GM19025 (cell line): ENCODE data around the gene LIPC.

ENCODE experiments used
- ATAC-seq: cut with Tn5 transposase; IDR thresholded peaks from one replicate; pipeline ENCODE4 v1.9.1; 2021; ENCODE audit warnings: mild to moderate bottlenecking, low read depth, moderate library complexity; ENCODE audit not compliant: unreplicated experiment

Gene LIPC

GRCh38 chr15:58452775-58453174 is 21.0 kb downstream of the LIPC start:
- no peak for ATAC-seq

- peak; percentile 43 for ATAC-seq
Measured at GRCh38 chr15:58453931-58454793, 22.4 kb downstream of the LIPC start.

GRCh38 chr15:58454950-58455401 is 23.2 kb downstream of the LIPC start:
- ATAC-seq, result no peak

- no peak for ATAC-seq
Measured at GRCh38 chr15:58457466-58457965, 25.7 kb downstream of the LIPC start.

DNA sequence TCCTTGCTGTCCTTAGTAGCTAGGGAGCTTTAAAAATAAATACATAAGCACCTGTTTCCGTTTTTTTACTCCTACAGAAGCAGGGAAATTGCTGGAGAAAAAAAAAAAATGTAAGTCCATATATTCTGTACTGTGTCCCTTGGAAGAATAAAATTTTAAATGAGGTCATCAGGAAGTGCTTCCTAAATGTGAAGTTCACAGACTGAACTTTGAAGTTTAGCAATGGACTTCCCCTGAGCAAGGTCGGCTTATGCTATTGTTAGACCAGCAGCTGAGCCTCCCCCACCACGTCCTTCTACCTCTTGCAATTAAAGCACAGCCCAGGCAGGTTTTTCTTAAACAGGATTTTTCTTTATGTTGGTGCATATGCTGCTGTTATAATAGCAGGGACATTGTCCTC is 26.3 kb downstream of the LIPC start:
- no peak for ATAC-seq

- ATAC-seq, result no peak
Measured at GRCh38 chr15:58459045-58459444, 27.3 kb downstream of the LIPC start.

DNA sequence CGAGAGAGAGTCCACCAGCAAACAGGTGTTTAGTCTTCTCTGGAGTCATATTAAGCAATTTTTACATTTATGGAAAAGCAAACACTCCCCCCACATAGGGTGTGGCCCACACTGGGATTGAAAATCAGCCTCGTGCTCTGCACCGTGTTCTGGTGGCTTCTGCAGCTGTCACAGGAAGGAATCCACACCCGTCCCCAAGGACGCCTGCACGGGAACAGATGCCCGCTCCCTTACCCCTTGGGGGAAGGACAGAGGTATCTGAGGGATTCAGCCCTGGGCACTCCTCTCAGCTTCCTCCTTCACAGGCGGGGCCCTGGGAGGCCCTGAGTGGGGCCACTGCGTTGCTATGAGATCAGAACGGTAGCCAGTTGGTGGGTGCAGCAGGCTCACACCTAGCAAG is 27.8 kb downstream of the LIPC start:
- ATAC-seq, result no peak

GRCh38 chr15:58460116-58460790 is 28.5 kb downstream of the LIPC start:
- no peak for ATAC-seq

DNA sequence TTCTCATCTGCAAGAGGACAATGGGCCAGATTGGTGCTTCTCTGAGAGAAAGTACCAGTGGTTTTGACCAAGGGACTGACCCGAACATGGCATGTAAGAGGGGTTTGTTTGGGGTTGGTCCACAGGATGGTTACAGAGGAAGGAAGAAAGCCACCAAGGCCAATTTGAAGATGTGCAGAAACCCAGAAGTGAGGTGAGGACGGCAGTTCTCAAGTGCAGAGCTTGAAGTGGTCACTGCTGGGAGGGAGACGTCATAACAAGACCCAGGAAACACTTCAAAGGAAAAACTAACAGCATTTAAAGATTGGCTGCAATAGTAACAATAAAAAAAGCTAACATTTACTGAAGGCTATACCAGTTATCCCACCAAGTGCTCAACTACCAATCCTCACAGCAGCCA is 29.1 kb downstream of the LIPC start:
- ATAC-seq, result no peak

GRCh38 chr15:58462547-58462946 is 30.8 kb downstream of the LIPC start:
- ATAC-seq, result no peak

- no peak for ATAC-seq
Measured at GRCh38 chr15:58462973-58463663, 31.3 kb downstream of the LIPC start.

GRCh38 chr15:58463815-58464650 is 32.2 kb downstream of the LIPC start:
- no peak for ATAC-seq

DNA sequence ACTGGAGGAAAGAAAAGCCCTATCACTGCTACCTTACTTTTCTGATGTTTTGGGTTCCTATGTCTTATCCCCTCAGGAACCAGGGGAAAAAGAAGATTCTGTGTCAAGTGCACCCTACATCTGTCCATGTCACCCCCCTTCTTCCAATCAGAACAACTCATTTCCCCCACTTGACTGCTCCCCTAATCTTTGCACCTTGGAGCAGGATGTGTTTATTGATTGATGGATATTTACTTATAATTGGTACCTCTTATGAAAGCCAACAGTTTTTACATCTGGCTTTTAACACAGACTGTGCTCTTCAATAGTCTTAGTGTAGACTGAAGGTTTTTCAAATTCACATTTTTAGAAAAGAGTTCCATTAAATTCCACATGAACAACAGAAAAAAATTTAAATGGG is 33.3 kb downstream of the LIPC start:
- ATAC-seq, result no peak

GRCh38 chr15:58465866-58466517 is 34.2 kb downstream of the LIPC start:
- ATAC-seq, result no peak

GRCh38 chr15:58466566-58466965 is 34.8 kb downstream of the LIPC start:
- no peak for ATAC-seq

- no peak for ATAC-seq
Measured at GRCh38 chr15:58467121-58467721, 35.4 kb downstream of the LIPC start.

DNA sequence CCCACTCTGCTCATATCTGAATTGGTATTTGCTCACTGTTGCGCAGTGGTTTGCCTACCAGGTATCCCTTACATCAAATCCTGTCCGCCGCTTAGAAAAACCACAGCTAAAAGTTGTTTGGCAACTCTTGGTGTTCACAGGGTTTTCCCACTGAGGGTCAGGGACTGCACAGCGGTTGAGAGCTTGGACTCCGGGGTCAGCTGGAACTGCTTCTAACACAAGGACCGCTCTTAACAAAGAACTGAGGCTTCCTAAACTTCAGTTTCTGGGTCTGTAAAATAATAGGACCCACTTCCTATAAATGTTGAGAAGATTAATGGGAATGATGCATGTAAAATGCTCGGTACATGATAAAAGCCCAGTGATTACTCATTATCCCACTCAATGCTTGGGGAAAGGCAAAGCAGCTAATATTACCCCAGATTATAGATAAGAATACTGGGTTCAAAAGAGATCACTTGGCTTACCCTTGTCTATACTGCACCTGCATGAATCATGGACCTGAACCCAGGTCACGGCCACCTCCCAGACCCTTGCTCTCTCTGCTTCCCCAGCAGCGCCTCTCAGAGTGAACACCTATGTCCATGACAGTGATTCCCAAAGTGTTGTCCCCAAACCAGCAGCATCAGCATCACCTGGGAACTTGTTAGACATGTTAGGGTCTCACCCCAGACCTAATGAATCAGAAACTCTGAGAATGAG is 36.1 kb downstream of the LIPC start:
- no peak for ATAC-seq

DNA sequence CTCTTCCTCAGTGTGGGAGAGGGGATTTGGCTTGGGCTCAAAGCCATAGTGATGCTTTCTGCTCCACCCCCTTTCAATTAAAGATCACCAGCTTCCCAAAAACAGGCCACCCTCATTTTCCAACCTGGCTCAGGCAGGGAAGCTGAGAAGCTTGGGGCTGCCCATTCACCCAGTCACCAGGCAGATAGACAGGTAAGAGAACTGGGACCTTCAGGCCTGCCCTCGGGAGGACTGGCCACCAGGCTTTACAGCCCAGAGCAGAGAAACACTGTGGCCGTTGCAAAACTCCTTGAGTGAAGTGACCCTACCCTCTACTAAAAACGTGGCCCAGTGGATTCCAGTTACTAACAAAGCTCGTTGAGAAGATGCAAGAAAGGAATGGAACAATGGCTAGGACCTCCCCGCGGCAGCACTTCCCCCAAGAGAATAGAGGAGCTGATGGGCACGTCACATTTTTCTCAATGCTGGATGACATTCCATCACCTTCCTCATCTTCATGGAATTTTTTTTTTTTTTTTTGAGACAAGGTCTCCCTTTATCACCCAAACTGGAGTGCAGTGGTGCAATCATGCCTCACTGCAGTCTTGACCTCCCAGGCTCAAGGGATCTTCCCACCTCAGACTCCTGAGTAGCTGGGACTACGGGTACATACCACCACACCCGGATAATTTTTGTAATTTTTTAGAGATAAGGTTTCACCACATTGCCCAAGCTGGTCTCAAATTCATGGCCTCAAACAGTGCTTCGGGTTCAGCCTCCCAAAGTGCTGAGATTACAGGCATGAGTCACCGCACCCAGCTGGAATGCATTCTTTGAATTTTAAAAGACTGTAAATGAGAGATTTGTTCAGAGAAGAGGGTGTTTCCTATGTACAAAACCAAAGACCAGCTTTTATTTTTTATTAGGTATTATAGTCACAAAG is 37.9 kb downstream of the LIPC start:
- ATAC-seq, result no peak
